Measurements from ENCODE around the gene PSAPL1. TPM values are rescaled to one million over a fixed set of nuclear protein-coding genes. Genes with fewer than 3 reads are reported as not detected.

Gene PSAPL1
- total and polyA plus RNA-seq, 9 of the 15 experiments (the other 6 are each of a cell fraction or from before 2014, with no cell fraction given), result not detected

DNA sequence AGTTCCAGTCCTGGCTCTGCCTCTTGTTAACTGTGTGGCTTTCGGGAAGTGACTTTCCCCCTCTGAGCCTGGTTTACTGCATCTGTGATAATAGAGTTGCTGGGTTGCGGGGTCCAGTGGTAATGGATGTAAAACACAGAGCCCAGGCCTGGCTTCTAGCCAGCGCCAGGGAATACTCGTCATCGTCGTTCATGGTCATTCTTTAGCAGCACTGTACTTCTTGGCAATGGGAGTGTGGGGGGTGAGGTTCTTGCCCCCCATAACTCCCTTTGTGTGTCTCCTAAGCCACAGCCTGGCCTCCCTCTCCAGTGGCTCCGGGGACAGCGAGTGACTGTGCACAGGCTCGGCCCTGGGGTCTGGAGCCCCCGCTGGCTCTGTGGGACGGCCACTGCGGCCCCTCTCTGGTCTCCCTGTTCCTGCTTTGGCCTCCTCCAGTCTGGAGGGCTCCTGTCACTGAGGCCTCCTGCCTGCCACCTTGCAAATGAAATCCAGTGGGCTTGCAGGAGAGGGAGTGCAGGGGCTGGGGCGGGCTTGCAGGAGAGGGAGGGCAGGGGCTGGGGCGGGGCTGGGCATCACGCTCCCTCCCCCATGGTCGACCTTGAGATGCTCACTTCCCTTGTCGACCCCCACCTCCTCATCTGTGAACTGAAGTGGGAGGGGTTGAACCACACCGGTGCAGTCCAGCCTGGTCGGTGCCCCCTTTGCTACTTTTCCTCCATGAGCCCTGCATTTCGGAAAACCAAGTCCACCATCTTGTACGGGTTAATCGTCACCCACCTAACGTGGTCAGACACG, 13.2 kb downstream of the PSAPL1 start:
- FAIRE-seq, result no peak
- Histone ChIP-seq H2AFZ (ENCODE audit: low read depth, low read length) (no peak overlapping the region), H3K9ac (ENCODE audit: insufficient read depth in 1 of 2, low read depth in 2 of 2, low read length in 2 of 2) (no peak overlapping the region), H3K36me3 (ENCODE audit: control insufficient read depth, insufficient read depth, low read length) (no peaks in the 10 kb centered on the region), H3K9me1 (ENCODE audit: control insufficient read depth, insufficient read depth, low read length) (no peaks in the 10 kb centered on the region), H4K20me1 (replicated peaks; ENCODE audit: control insufficient read depth, insufficient read depth, low read length) (no peaks in the 10 kb centered on the region), H3K4me3 (no peak overlapping the region), H3K4me2 (ENCODE audit: insufficient read depth, low read length) (no peak overlapping the region), H3K27ac (ENCODE audit: extremely low read depth, low read depth, low read length) (no peak overlapping the region), H3K27me3 (ENCODE audit: control insufficient read depth in 2 of 2, insufficient read depth in 2 of 2, low read length in 2 of 2) (peaks cover 0 to 40% of the 10 kb centered on the region in 2 experiments; a peak in 2 of 5 replicates), H3K4me1 (replicated peaks in 1 of 2; ENCODE audit: control insufficient read depth in 2 of 2, insufficient read depth in 2 of 2, low read length in 2 of 2) (no peaks in the 10 kb centered on the region), H3K9me3 (replicated peaks; ENCODE audit: control insufficient read depth, insufficient read depth, low read depth, low read length) (no peaks in the 10 kb centered on the region), H3K79me2 (ENCODE audit: control insufficient read depth, insufficient read depth, low read length) (no peaks in the 10 kb centered on the region)
- in situ Hi-C loops (cut with MboI), result no loop called here
- POLR2A ChIA-PET, result interaction anchor here (0.7 kb wide), 1 partner anchor 9 kb away, joined by 3 read pairs; no protein-coding TSS in a partner anchor
- no peak for ATAC-seq
- intact Hi-C loops (cut with micrococcal nuclease), result no loop called here
- CTCF ChIA-PET (ENCODE audit: low intra/inter-chr PET ratio), result no interaction called here
- under 1% methylated on average over 17 of the region's 24 CpGs for WGBS (ENCODE audit: insufficient coverage, low coverage, missing lambda C conversion rate)
- no peak for DNase-seq (ENCODE audit: extremely low read depth in 1 of 4, low spot score in 3 of 4)
- no TSS peak for BruUV-seq (replicated peaks)
- TF ChIP-seq CHCHD3 (CRISPR knock-in tag; IDR thresholded peaks at IDR 0.05) (no peak), ZNF134 (CRISPR knock-in tag; conservative IDR thresholded peaks at IDR 0.05) (no peak), NRF1 (conservative IDR thresholded peaks at IDR 0.05 in 1 of 2, IDR thresholded peaks at IDR 0.05 in 1 of 2) (no peak), POLR2AphosphoS2 (IDR thresholded peaks at IDR 0.05; ENCODE audit: low read length) (no peak), BRCA1 (IDR thresholded peaks at IDR 0.05) (no peak), BRCA1 (CRISPR knock-in tag; IDR thresholded peaks at IDR 0.05) (no peak)
- TF ChIP-seq, protein P1, sequence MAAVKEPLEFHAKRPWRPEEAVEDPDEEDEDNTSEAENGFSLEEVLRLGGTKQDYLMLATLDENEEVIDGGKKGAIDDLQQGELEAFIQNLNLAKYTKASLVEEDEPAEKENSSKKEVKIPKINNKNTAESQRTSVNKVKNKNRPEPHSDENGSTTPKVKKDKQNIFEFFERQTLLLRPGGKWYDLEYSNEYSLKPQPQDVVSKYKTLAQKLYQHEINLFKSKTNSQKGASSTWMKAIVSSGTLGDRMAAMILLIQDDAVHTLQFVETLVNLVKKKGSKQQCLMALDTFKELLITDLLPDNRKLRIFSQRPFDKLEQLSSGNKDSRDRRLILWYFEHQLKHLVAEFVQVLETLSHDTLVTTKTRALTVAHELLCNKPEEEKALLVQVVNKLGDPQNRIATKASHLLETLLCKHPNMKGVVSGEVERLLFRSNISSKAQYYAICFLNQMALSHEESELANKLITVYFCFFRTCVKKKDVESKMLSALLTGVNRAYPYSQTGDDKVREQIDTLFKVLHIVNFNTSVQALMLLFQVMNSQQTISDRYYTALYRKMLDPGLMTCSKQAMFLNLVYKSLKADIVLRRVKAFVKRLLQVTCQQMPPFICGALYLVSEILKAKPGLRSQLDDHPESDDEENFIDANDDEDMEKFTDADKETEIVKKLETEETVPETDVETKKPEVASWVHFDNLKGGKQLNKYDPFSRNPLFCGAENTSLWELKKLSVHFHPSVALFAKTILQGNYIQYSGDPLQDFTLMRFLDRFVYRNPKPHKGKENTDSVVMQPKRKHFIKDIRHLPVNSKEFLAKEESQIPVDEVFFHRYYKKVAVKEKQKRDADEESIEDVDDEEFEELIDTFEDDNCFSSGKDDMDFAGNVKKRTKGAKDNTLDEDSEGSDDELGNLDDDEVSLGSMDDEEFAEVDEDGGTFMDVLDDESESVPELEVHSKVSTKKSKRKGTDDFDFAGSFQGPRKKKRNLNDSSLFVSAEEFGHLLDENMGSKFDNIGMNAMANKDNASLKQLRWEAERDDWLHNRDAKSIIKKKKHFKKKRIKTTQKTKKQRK (IDR thresholded peaks at IDR 0.05; ENCODE audit: borderline replicate concordance, low read depth, low read length), result no peak
- TF ChIP-seq, protein P2, sequence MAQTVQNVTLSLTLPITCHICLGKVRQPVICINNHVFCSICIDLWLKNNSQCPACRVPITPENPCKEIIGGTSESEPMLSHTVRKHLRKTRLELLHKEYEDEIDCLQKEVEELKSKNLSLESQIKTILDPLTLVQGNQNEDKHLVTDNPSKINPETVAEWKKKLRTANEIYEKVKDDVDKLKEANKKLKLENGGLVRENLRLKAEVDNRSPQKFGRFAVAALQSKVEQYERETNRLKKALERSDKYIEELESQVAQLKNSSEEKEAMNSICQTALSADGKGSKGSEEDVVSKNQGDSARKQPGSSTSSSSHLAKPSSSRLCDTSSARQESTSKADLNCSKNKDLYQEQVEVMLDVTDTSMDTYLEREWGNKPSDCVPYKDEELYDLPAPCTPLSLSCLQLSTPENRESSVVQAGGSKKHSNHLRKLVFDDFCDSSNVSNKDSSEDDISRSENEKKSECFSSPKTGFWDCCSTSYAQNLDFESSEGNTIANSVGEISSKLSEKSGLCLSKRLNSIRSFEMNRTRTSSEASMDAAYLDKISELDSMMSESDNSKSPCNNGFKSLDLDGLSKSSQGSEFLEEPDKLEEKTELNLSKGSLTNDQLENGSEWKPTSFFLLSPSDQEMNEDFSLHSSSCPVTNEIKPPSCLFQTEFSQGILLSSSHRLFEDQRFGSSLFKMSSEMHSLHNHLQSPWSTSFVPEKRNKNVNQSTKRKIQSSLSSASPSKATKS (CRISPR knock-in tag; IDR thresholded peaks at IDR 0.05), result no peak
